ENCODE data around the gene ANGPTL8. TPM values are rescaled to one million over a fixed set of nuclear protein-coding genes. Genes with fewer than 3 reads are reported as not detected.
A peak's percentile ranks its signal among the peaks of the same experiment; 100 is the strongest.

Gene ANGPTL8
- total RNA-seq, 2 donors from 2014 or later = 1.3 TPM; not detected in 1

DNA sequence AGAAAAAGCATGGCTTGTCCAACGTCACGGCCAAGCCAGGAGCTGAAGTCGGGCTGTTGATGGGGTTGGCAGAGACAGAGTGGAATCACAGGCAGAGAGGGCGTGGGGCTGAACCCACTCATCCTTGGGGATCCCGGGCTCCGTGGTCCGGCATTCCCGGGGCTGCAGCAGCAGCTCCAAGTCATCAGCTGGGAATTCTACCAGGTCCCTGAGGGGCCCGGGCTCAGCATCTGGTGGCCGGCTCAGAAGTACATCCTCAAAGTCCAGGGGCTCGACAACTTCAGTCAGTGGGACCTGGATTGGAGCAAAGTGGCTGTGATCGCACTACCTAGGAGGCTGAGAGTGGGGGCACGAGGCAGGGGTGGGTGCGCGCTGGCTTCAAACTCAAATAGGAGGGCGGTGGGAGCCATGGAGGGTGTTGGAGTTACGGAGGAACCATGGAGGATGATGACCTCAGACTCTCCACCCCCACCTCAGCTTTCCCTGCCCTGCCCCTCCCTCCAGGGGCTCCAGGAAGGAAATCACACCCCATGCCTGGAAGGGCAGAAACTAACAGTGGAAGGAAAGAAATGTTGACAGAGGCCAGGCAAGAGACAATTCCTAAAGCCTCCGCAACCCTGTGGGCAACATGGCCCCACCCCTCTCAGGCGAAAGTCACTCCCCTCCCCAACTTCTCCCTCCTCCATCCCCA, 13.4 kb downstream of the ANGPTL8 start:
- Histone ChIP-seq H3K27me3 (no peaks in the 10 kb centered on the region), H3K4me3 (no peak overlapping the region), H3K4me1 (peaks cover 0 to 39% of the 10 kb centered on the region in 2 donors), H3K9me3 (no peaks in the 10 kb centered on the region), H3K27ac (peak overlapping the region; percentile 62 to 68), H3K36me3 (peaks cover 17% of the 10 kb centered on the region)
- TF ChIP-seq, protein P1, sequence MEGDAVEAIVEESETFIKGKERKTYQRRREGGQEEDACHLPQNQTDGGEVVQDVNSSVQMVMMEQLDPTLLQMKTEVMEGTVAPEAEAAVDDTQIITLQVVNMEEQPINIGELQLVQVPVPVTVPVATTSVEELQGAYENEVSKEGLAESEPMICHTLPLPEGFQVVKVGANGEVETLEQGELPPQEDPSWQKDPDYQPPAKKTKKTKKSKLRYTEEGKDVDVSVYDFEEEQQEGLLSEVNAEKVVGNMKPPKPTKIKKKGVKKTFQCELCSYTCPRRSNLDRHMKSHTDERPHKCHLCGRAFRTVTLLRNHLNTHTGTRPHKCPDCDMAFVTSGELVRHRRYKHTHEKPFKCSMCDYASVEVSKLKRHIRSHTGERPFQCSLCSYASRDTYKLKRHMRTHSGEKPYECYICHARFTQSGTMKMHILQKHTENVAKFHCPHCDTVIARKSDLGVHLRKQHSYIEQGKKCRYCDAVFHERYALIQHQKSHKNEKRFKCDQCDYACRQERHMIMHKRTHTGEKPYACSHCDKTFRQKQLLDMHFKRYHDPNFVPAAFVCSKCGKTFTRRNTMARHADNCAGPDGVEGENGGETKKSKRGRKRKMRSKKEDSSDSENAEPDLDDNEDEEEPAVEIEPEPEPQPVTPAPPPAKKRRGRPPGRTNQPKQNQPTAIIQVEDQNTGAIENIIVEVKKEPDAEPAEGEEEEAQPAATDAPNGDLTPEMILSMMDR (IDR thresholded peaks at IDR 0.05) = no peak
- DNase-seq (ENCODE audit: low spot score) = no peak

DNA sequence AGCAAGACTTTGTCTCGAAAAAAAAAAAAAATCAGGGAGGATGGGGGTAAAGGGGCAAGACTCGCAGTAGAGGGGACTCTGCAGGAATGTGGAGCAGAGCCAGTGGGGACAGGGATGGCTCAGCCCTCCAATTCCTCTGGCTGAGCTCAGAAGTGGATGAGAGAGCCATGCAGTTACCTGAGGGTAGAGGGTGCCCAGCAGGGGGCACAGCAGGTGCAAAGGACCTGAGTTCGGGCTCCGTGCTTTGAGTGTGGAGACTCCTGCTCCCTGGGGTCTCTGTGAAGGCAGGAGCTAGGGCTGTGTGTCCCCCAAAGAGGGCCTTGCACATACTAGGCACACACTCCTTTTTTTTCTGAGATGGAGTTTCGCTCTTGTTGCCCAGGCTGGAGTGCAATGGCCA, 15.2 kb downstream of the ANGPTL8 start:
- Histone ChIP-seq H3K4me3 (no peak overlapping the region), H3K27ac (peak overlapping the region in 1 of 2 donors; percentile 68), H3K9me3 (no peaks in the 10 kb centered on the region), H3K36me3 (peaks cover 17% of the 10 kb centered on the region), H3K4me1 (peaks cover 0 to 33% of the 10 kb centered on the region in 2 donors), H3K27me3 (no peaks in the 10 kb centered on the region)
- TF ChIP-seq, protein P1 (IDR thresholded peaks at IDR 0.05) = peak in 1 of 2 donors; percentile 4
- DNase-seq (ENCODE audit: low spot score) = no peak

DNA sequence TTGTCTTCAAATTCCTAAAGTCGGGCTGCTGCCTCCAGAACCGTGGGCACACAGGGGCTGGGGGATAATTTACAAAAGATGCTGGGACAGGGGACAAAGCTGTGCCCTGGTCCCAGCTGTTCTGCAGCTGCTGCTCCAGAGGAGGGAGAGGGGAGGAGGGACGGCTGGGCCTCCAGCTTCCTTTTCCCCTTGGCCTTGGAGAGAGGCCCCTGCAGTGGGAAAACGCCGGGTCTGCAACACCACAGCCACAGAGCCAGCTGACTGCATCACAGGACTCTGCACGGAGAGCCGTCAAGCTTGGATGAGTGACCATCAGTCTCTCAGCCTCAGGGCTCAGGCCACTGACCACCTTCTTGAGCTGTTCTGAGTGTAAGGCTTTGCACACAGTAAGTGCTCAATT, 16.8 kb downstream of the ANGPTL8 start:
- H3K27me3 ChIP-seq = no peaks in the 10 kb centered on the region
- peak overlapping the region; percentile 35 to 45 for H3K27ac ChIP-seq
- TF ChIP-seq, protein P1 (IDR thresholded peaks at IDR 0.05) = no peak
- peaks cover 6% of the 10 kb centered on the region for H3K36me3 ChIP-seq
- no peaks in the 10 kb centered on the region for H3K9me3 ChIP-seq
- H3K4me1 ChIP-seq = peaks cover 0 to 33% of the 10 kb centered on the region in 2 donors
- no peak for DNase-seq (ENCODE audit: low spot score)
- no peak overlapping the region for H3K4me3 ChIP-seq

DNA sequence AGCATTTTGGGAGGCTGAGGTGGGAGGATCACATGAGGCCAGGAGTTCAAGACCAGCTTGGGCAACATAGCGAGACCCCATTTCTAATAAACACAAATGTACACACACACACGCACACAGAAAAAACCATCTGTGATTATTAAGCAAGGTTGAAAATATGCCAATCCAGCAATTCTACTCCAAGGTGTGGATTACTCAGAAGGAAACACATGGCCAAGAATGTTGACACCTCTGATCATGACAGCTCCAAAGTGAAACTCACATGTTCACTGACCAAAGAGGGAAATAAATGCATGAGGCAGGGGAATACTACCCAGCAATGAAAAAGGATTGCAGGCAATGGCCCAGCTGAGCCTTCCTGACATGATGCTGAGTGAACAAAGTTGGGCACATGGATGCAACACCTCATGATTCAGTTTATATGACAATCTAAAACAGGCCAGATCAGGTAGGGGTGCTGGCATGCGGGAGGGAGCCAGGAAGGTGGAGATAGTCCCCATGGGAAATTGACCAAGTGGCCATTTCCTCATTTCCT, 18.5 kb downstream of the ANGPTL8 start:
- Histone ChIP-seq H3K27me3 (no peaks in the 10 kb centered on the region), H3K9me3 (no peaks in the 10 kb centered on the region), H3K4me1 (peaks cover 0 to 32% of the 10 kb centered on the region in 2 donors), H3K4me3 (no peak overlapping the region), H3K27ac (no peak overlapping the region), H3K36me3 (no peaks in the 10 kb centered on the region)
- no peak for DNase-seq (ENCODE audit: low spot score)
- TF ChIP-seq, protein P1 (IDR thresholded peaks at IDR 0.05) = no peak

DNA sequence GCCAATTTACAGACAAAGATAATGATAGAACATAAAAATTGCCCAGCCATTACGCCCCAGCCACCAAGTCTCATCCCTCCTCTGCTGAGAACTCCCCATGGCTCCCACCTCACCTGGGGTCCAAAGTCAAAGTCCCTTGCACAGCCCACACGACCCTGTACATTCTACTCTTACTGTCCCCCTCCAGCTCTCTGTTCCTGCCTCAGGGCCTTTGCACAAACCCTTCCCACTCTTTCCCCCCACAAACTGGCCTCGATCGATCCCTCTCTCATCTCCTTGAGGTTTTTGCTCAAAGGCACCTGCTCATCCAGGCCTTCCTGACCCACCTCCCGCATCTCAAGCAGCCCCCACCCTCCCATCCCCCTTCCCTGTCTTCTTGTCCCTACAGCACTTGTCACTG, 21.6 kb downstream of the ANGPTL8 start:
- no peak for DNase-seq (ENCODE audit: low spot score)
- H3K9me3 ChIP-seq = no peaks in the 10 kb centered on the region
- H3K27me3 ChIP-seq = no peaks in the 10 kb centered on the region
- TF ChIP-seq, protein P1 (IDR thresholded peaks at IDR 0.05) = no peak
- H3K4me1 ChIP-seq = peaks cover 0 to 24% of the 10 kb centered on the region in 2 donors
- H3K27ac ChIP-seq = peak overlapping the region; percentile 89 to 96
- peak overlapping the region; percentile 94 to 97 for H3K4me3 ChIP-seq
- H3K36me3 ChIP-seq = no peaks in the 10 kb centered on the region

Measured in right atrium auricular region (tissue), 2 donors.